HCT116 (cell line): Measurements from ENCODE around the gene UBA6.

Source experiments
- CTCF ChIP-seq, 3 experiments: fragments of 200-600 bp in 1 of 3; sonication (generic) in 1 of 3; IDR thresholded peaks in 2 of 3; conservative IDR thresholded peaks in 1 of 3; 2 replicates each; pipeline ENCODE4 v1.5.1; 2012 to 2017; ENCODE audit warnings: low read depth in 2 of 3, low read length in 2 of 3, antibody characterized with exemption in 1 of 3, borderline replicate concordance in 1 of 3, control low read depth in 1 of 3, mild to moderate bottlenecking in 1 of 3, mixed read lengths in 1 of 3, mixed run types in 1 of 3, moderate library complexity in 1 of 3; ENCODE audit not compliant: insufficient read depth in 1 of 3
- EZH2 ChIP-seq: fragments of 200-600 bp; sonication (generic); IDR thresholded peaks from 2 replicates; pipeline ENCODE4 v1.6.1; 2017; ENCODE audit warnings: antibody characterized with exemption, mixed run types
- FOSL1 ChIP-seq: IDR thresholded peaks from 2 replicates; pipeline ENCODE4 v1.6.1; 2012; ENCODE audit warnings: low read depth
- JUND ChIP-seq: IDR thresholded peaks from 2 replicates; pipeline ENCODE4 v1.6.1; 2012
- POLR2A ChIP-seq: IDR thresholded peaks from 2 replicates; pipeline ENCODE4 v1.7.0; 2011; ENCODE audit warnings: borderline replicate concordance; ENCODE audit not compliant: insufficient read depth, insufficient read length; ENCODE audit errors: extremely low read depth
- POLR2AphosphoS5 ChIP-seq: IDR thresholded peaks from 2 replicates; pipeline ENCODE4 v1.6.1; 2011; ENCODE audit warnings: mild to moderate bottlenecking, low read depth, low read length, moderate library complexity
- ZFX ChIP-seq: fragments of 450-650 bp; IDR thresholded peaks from 2 replicates; pipeline ENCODE4 v1.6.1; 2017
- ZNF274 ChIP-seq: fragments of 200-500 bp; sonication (Bioruptor generic); IDR thresholded peaks from 2 replicates; pipeline ENCODE4 v1.6.1; 2014; ENCODE audit warnings: mild to moderate bottlenecking, low read depth, low read length, inconsistent platforms

GRCh38 chr4:67685532-67685859, 15.5 kb downstream of the UBA6 start:
- TF ChIP-seq CTCF (IDR thresholded peaks at IDR 0.05 in 2 of 3, conservative IDR thresholded peaks at IDR 0.05 in 1 of 3; ENCODE audit: borderline replicate concordance in 1 of 3, insufficient read depth in 1 of 3, low read depth in 2 of 3, low read length in 2 of 3) (no peak), JUND (no peak), FOSL1 (no peak), POLR2A (no peak), EZH2 (no peak), ZFX (no peak), ZNF274 (no peak), POLR2AphosphoS5 (no peak)
